Upper lobe of left lung (tissue), 6 donors: ENCODE data around the gene ZNHIT2. TPM values are rescaled to one million over a fixed set of nuclear protein-coding genes. Genes with fewer than 3 reads are reported as not detected.

ENCODE experiments used
- ATAC-seq, 2 donors: fragments of 200-7000 bp; cut with Tn5 transposase; one replicate each; pipeline ENCODE4 v1.9.1; 2022; ENCODE audit warnings: mild to moderate bottlenecking in 2 of 2, moderate library complexity in 2 of 2; ENCODE audit not compliant: low FRiP score in 2 of 2
- DNase-seq, 2 donors: peaks; one replicate each; pipeline ENCODE4 v3.0.0-alpha.2; 2019 to 2020
- H3K27ac ChIP-seq, 4 donors: fragments of 200-600 bp; sonication (generic); one replicate each; pipeline ENCODE4 v1.5.1; 2016 to 2019
- H3K27me3 ChIP-seq, 4 donors: fragments of 200-600 bp; sonication (generic); one replicate each; pipeline ENCODE4 v1.5.1; 2017 to 2019
- H3K36me3 ChIP-seq, 4 donors: fragments of 200-600 bp; sonication (generic); one replicate each; pipeline ENCODE4 v1.5.1; 2016 to 2019
- H3K4me1 ChIP-seq, 4 donors: fragments of 200-600 bp; sonication (generic); one replicate each; pipeline ENCODE4 v1.5.1; 2018 to 2019
- H3K4me3 ChIP-seq, 4 donors: fragments of 200-600 bp; sonication (generic); one replicate each; pipeline ENCODE4 v1.5.1; 2017 to 2019; ENCODE audit warnings: mild to moderate bottlenecking in 2 of 4, moderate library complexity in 1 of 4
- H3K9me3 ChIP-seq, 4 donors: fragments of 200-600 bp; sonication (generic); one replicate each; pipeline ENCODE4 v1.5.1; 2018 to 2019
- EP300 ChIP-seq, 4 donors: sonication (generic); formaldehyde crosslinking; IDR thresholded peaks; one replicate each; pipeline ENCODE4 v1.5.1; 2017; ENCODE audit warnings: antibody characterized with exemption in 4 of 4, control low read depth in 2 of 4
- POLR2A ChIP-seq, 4 donors: fragments of 450-650 bp; IDR thresholded peaks; one replicate each; pipeline ENCODE4 v1.5.1; 2016 to 2017; ENCODE audit warnings: antibody characterized with exemption in 4 of 4, mild to moderate bottlenecking in 2 of 4
- POLR2AphosphoS5 ChIP-seq, 2 donors: sonication (generic); formaldehyde crosslinking; IDR thresholded peaks; one replicate each; pipeline ENCODE4 v1.5.1; 2017; ENCODE audit warnings: antibody characterized with exemption in 2 of 2
- WGBS, 2 donors: methylation state at CpG; one replicate each; pipeline ENCODE4 v1.1.5; 2017 to 2018; 5-methylcytosine and 5-hydroxymethylcytosine counted together
- total RNA-seq, 6 donors: library from RNA; depleted of rRNA in 4 of 6; stranded (reverse); fragments of >200 nt in 4 of 6; gene quantifications; one replicate each; pipeline versions ENCODE4 v1.1.0 to v1.2.1, GENCODE V29; 2016 to 2021
- TF ChIP-seq, protein P1 (sequence below), 6 experiments: fragments of 450-650 bp in 4 of 6; fragments of 200-600 bp in 2 of 6; sonication (generic) in 2 of 6; IDR thresholded peaks; one replicate each; pipeline ENCODE4 v1.5.1; 2016 to 2019; ENCODE audit warnings: antibody characterized with exemption in 6 of 6
- donor health status: DM: no; HTN: no; CAD: no; lungs with moderate emphysema.
- donor health status: DM: no; HTN: yes; CAD: no; lungs with severe emphysema.

Gene ZNHIT2
- total RNA-seq, 6 donors from 2014 or later = 12.6 to 28.5 (median 15.2) TPM

DNA sequence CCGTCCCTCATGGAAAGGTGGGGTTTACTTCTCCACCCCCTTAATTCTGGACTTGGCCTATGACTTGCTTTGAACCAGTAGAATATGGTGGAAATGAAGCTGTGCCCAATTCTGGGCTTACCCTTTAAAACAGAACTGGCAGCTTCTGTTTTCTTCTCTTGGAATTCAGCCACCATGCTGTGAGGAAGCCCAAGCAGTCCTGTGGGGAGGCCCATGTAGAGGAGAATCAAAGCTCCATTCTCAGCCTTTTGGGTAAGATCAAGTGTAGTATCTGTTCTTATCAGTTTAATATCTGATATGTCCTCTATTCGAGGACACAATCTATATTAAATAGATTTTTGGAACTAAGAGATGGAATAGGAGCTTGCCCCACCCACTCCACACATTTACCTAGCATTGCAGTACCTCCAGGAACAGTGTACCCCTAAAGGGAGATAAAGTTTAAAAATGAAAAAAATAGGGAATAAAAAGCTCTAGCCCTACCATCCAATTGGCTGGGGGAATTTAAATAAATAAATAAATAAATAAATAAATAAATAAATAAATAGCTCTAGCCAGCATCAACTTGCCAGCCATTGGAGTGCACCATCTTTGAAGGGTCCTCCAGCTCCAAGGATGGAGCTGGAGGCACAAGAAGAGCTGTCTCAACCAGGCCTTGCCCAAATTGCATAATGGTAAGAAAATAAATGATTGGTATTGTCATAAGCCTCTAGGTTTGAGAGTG lies 30.0 kb upstream of the ZNHIT2 start:
- Histone ChIP-seq H3K4me3 (no peak overlapping the region), H3K36me3 (no peaks in the 10 kb centered on the region), H3K9me3 (no peaks in the 10 kb centered on the region), H3K4me1 (peaks cover 0 to 18% (median 14%) of the 10 kb centered on the region in 4 donors), H3K27me3 (no peaks in the 10 kb centered on the region), H3K27ac (no peak overlapping the region)
- 77 to 81% methylated on average over 2 of the region's 2 CpGs for WGBS, 2 donors
- TF ChIP-seq POLR2A (IDR thresholded peaks at IDR 0.05) = no peak
- TF ChIP-seq, protein P1, sequence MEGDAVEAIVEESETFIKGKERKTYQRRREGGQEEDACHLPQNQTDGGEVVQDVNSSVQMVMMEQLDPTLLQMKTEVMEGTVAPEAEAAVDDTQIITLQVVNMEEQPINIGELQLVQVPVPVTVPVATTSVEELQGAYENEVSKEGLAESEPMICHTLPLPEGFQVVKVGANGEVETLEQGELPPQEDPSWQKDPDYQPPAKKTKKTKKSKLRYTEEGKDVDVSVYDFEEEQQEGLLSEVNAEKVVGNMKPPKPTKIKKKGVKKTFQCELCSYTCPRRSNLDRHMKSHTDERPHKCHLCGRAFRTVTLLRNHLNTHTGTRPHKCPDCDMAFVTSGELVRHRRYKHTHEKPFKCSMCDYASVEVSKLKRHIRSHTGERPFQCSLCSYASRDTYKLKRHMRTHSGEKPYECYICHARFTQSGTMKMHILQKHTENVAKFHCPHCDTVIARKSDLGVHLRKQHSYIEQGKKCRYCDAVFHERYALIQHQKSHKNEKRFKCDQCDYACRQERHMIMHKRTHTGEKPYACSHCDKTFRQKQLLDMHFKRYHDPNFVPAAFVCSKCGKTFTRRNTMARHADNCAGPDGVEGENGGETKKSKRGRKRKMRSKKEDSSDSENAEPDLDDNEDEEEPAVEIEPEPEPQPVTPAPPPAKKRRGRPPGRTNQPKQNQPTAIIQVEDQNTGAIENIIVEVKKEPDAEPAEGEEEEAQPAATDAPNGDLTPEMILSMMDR (IDR thresholded peaks at IDR 0.05) = no peak
- no peak for TF ChIP-seq POLR2AphosphoS5 (IDR thresholded peaks at IDR 0.05)
- no peak for TF ChIP-seq EP300 (IDR thresholded peaks at IDR 0.05)
- no peak for ATAC-seq
- no peak for DNase-seq

DNA sequence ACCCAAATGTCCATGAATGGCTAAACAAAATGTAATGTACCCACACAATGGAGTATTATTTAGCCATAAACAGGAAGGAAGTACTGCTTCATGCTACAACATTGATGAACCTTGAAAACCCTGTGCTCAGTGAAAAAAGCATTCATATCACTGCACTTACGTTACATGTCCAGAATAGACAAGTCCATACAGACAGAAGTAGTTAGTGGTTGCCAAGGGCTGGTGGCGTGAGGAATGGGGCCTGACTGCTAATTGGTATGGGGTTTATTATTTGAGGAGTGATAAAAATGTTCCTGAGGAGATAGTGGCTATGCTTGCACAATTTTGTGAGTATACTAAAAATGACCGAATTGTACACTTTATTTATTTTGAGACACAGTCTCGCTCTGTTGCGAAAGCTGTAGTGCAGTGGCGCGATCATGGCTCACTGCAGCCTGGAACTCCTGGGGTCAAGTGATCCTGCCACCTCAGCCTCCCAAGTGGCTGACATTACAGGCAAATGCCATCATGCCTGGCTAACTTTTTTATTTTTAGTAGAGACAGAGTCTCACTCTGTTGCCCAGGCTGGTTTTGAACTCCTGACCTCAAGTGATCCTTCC lies 24.5 kb upstream of the ZNHIT2 start:
- Histone ChIP-seq H3K27me3 (no peaks in the 10 kb centered on the region), H3K36me3 (no peaks in the 10 kb centered on the region), H3K4me3 (no peak overlapping the region), H3K4me1 (no peaks in the 10 kb centered on the region), H3K9me3 (no peaks in the 10 kb centered on the region), H3K27ac (no peak overlapping the region)
- ATAC-seq = no peak
- 61 to 80% methylated on average over 7 of the region's 7 CpGs for WGBS, 2 donors
- no peak for DNase-seq
- TF ChIP-seq, protein P1 (IDR thresholded peaks at IDR 0.05) = no peak
- TF ChIP-seq EP300 (IDR thresholded peaks at IDR 0.05) = no peak
- TF ChIP-seq POLR2AphosphoS5 (IDR thresholded peaks at IDR 0.05) = no peak
- TF ChIP-seq POLR2A (IDR thresholded peaks at IDR 0.05) = no peak

DNA sequence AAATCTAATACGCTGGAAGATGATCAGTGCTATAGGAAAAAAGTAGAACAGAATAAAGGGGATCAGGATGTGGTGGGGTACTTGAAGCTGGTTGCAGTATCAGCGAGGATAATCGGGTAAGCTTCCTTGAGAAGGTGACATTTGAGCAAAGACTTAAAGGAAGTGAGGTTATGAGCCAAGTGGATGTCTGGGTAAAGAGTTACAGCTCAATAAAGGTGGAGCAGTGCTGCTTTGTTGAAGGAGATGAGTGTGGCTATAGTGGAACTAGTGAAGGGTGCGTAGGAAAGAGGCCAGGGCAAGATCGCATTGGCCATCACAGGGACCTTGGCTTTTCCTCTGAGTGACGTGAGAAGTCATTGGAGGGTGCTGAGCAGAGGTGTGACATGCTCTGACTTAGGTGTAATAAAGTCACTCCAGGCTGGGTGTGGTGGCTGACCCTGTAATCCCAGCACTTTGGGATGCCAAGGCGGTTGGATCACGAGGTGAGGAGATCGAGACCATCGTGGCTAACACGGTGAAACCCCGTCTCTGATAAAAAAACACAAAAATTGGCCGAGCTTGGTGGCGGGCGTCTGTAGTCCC lies 19.1 kb upstream of the ZNHIT2 start:
- Histone ChIP-seq H3K36me3 (peaks cover 0 to 13% (median 11%) of the 10 kb centered on the region in 4 donors), H3K9me3 (no peaks in the 10 kb centered on the region), H3K27ac (peak overlapping the region in 1 of 4 donors; percentile 97), H3K27me3 (no peaks in the 10 kb centered on the region), H3K4me1 (peaks cover 24 to 33% (median 27%) of the 10 kb centered on the region in 4 donors), H3K4me3 (no peak overlapping the region)
- ATAC-seq = no peak
- TF ChIP-seq EP300 (IDR thresholded peaks at IDR 0.05) = no peak
- no peak for TF ChIP-seq POLR2A (IDR thresholded peaks at IDR 0.05)
- TF ChIP-seq POLR2AphosphoS5 (IDR thresholded peaks at IDR 0.05) = no peak
- TF ChIP-seq, protein P1 (IDR thresholded peaks at IDR 0.05) = no peak
- 92 to 95% methylated on average over 15 of the region's 15 CpGs for WGBS, 2 donors
- DNase-seq = no peak

DNA sequence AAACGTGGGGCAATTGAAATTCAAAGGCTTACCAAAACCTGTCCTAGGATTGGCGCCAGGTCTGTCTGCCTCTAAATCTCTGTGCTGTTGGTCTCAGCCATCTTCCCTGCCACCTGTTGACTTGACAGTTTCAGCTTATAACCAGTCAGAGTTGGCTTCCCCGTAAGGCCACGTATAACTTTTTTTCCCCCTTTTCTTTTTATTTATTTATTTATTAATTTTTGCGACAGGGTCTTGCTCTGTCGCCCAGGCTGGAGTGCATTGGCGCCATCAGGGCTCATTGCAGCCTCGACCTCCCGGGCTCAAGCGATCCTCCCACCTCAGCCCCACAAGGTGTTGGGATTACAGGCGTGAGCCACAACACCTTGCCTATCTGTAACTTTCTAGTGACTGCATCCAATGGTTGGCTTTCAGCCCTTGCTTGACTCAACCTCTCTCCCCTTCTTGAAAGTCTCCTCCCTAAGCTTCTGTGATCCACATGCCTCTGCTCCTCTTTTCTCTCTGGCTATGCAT lies 18.2 kb upstream of the ZNHIT2 start:
- DNase-seq (no peak), ATAC-seq (no peak)
- WGBS, 2 donors = 56 to 57% methylated on average over 11 of the region's 11 CpGs
- no peaks in the 10 kb centered on the region for H3K27me3 ChIP-seq
- H3K36me3 ChIP-seq = peaks cover 7 to 22% (median 20%) of the 10 kb centered on the region in 4 donors
- H3K4me3 ChIP-seq = peak overlapping the region in 3 of 4 donors; percentile 67 to 98 (median 86)
- peaks cover 24 to 33% (median 27%) of the 10 kb centered on the region in 4 donors for H3K4me1 ChIP-seq
- TF ChIP-seq POLR2A (IDR thresholded peaks at IDR 0.05) (no peak), POLR2AphosphoS5 (IDR thresholded peaks at IDR 0.05) (no peak), EP300 (IDR thresholded peaks at IDR 0.05) (no peak)
- TF ChIP-seq, protein P1 (IDR thresholded peaks at IDR 0.05) = no peak
- H3K27ac ChIP-seq = peak overlapping the region; percentile 97 to 99 (median 98)
- H3K9me3 ChIP-seq = no peaks in the 10 kb centered on the region
